HG03097 (cell line): Measurements from ENCODE around the gene ATP5ME.
"Not testable (repeated sequence)": the region's sequence is repeated elsewhere in the genome, so short reads cannot be mapped to it uniquely, and the experiment has no call there.

Source experiments
- ATAC-seq: cut with Tn5 transposase; IDR thresholded peaks from one replicate; pipeline ENCODE4 v1.9.1; 2021; ENCODE audit not compliant: unreplicated experiment, low FRiP score

ATP5ME gene

GRCh38 chr4:674172-675035, at the start of gene ATP5ME, which contains the start of gene MYL5:
ATP5ME (minus strand) TSS chr4:674276; CDS start chr4:674247, 29 bp downstream.
MYL5 (plus strand) TSS chr4:674542; CDS start chr4:678027, 3,485 bp downstream.
- ATAC-seq = peak; percentile 85

GRCh38 chr4:722851-723360, 48.8 kb upstream of the ATP5ME start:
- no peak for ATAC-seq

DNA sequence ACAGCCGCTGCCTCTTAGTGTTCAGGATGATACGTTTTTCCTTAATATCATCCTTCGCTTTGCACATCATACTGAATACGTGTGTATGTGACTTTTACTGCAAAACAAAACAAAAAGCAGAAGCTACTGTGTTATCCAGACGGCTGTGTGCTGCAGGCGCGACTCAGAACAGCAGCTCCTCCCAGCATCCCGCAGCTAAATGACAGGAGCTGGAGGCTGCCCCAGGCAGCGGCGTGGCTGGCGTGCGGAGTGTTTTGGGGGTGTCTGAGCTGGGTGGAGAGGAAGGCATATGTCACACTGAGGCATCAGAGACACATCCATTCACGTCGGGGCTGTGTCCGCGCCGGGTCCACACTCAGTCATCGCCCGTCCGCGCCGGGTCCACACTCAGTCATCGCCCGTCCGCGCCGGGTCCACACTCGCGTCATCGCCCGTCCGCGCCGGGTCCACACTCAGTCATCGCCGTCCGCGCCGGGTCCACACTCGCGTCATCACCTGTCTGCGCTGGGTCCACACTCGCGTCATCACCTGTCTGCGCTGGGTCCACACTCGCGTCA, 48.2 kb upstream of the ATP5ME start:
- no peak for ATAC-seq

DNA sequence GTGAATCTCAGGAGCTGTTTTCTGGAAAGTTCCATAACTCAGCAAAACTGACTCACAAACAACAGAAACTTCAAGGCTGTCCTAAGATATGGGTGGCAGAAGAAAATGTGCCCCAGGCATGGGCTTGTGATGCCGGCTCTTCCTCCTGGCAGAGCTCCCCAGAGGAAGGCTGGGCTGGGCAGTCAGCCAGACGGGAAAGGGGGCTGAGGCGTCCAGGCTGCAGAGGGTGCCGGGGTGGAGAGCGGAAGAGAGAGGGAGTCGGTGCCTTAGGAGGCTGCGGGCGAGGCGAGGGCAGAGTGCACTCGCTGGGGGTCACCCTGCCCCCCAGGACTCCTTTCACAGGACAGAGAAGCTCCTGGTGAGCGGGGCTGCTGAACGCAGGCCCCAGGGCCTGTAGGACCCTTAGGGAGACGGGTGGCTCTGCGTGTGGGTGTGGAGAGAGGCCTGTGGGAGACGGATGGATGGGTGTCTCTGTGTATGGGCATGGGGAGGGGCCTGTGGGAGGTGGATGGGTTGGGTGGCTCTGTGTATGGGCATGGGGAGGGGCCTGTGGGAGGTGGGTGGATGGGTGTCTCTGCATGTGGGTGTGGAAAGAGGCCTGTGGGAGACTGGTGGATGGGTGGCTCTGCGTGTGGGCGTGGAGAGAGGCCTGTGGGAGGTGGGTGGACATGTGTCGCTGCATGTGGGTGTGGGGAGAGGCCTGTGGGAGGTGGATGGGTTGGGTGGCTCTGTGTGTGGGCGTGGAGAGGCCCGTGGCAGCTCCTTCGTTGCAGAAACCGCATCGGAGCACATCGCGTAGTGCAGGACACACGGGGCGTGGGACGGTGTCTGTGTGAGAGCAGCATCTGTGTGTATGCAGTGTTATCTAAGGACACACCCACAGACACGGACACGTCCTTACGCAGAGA, 47.4 kb upstream of the ATP5ME start:
- ATAC-seq = no peak

DNA sequence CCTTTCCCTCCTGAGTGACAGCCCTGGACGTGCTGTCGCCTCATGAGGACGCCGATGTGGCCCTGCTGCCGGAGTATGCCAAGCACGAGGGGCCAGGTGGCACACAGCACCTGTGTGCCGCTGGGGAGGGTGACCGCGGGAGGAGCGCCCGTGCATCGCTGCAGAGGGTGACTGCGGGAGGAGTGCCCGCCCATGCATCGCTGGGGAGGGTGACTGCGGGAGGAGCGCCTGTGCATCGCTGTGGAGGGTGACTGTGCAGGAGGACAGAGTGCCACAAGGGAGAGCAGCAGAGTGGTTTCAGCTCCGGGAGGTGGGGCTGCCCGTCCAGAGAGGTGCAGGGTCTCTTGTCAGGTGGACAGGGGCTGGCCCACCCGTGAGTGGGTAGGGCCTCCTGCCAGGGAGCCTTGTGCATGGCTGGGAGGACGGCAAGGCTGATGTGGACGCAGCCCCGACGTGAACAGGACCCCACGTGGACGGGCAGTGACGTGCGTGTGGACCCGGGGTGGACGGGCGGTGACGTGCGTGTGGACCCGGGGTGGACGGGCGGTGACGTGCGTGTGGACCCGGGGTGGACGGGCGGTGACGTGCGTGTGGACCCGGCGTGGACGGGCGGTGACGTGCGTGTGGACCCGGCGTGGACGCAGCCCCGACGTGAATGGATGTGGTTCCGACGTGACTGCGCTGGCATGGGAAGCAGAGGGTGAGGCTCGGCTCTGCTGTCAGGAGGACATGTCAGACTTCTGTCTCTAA, 46.2 kb upstream of the ATP5ME start:
- no peak for ATAC-seq

DNA sequence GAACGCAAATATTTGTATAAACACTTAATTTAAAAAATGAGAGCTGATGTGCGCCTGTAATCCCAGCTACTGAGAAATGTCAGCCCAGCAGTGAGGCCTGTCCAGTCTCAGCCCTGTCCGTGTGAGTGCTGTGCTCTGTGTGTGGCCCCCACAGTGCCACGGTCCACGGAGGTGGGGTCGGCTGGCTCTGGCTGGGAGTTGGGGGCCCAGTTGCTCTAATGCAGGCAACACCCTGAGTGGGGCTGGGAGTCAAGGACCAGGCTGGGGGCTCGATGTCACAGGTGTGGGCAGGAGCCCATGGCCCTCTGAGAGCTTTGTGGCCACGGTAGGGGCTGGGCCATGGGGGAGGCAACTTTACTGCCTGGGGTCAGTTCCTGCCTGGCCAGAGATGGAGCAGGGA, 44.4 kb upstream of the ATP5ME start:
- no peak for ATAC-seq

GRCh38 chr4:717601-718320, 43.7 kb upstream of the ATP5ME start:
- ATAC-seq = no peak

DNA sequence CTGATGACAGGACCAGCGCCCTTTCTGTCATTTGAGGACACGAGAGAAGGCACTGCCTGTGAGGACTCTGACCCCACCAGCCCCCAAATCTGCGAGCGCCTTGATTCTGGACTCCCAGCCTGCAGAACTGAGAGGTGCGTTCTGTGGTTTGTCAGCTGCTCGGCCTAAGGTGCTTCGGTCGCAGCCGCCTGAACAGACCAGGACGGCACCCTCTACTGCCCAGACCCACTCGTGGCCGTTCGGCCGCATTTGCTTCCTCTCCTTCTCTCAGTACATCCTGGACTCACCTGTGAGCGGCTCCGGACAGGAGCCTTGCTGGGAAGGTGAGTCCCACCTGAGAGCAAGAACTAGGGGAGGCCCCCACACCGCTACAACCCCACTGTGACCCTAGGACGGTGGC, 40.0 kb upstream of the ATP5ME start:
- no peak for ATAC-seq

- ATAC-seq = no peak
These were observed 39.0 kb upstream of the ATP5ME start for GRCh38 chr4:712916-713632.

DNA sequence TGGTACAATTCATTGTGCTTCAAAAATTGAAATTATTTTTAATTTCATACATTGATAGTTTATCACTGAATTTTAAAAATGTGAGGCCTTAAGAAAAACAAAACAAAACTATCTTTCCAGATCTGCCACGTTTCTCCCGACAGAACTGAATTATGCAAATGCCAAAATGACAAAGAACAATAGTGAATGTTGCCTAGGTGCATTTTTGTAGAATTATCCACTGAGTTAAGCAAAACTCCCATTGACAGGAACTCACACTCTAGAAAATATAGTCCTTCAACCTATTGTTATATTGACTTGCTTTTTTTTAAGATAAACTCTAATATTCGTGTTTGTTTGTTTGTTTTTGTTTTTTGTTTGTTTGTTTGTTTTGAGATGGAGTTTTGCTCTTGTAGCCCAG, 38.0 kb upstream of the ATP5ME start:
- ATAC-seq = no peak

DNA sequence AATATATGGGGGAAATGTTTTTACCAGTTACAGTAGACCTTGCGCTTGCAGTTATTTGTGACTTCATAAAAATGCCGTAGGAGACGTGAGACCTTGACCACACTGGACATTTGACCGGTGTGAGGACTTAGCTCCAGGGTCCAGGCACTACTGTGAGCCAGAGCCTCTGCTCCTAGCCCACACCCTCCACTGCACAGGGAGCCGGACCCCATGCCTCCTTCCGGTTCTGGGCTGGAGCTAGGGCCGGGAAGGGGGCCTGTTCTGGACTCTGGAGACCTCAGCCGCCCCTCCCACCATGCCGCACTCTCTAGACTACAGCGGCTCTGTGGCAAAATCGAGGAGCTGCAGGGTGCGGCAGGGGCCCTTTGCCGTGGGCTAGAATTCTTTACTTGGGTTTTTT, 36.8 kb upstream of the ATP5ME start:
- ATAC-seq = no peak

GRCh38 chr4:710116-710515, 36.0 kb upstream of the ATP5ME start:
- no peak for ATAC-seq

- no peak for ATAC-seq
These were observed 35.3 kb upstream of the ATP5ME start for GRCh38 chr4:709348-709747.

DNA sequence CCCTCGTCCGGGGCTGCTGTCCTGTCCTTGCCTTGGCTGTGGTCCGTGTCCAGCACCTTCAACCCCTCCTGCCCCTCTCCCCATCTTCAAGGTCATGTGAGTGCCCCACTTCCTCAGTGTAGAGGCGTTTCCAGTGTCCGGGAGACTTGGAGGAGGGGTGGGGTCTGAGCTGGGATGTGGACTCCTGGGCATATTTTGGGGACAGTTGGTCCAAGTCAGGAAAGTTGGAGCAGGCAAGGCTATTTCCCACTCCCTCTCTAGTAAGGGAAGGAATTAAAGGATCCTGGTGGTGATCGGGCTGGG, 34.5 kb upstream of the ATP5ME start:
- no peak for ATAC-seq

DNA sequence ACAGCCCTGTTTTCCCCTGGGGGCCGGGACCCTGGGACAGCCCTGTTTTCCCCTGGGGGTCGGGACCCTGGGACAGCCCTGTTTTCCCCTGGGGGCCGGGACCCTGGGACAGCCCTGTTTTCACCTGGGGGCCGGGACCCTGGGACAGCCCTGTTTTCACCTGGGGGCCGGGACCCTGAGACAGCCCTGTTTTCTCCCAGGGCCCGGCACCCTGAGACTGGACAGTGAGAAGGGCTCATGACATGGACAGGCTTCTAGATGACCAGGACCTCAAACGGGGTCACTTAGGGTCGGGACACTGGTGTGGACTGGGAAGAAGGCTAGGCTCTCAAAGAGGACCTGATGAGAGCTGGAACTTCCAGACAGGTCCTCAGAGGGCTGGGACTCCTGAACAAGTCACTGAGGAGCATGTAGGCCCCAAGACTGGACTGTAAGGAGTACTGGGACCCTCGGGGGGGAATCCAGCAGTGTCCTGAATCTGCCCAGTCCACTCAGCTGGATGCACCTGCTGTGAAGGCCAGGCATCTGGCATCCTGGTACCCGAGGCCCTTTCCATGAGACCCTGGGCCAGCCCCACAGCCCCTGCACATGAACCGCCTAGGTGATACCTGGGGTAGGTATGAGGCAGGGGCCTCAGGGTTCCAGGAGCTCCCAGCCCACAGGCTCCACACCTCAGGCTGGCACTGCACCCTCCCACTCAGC, 34.0 kb upstream of the ATP5ME start:
- ATAC-seq = no peak

DNA sequence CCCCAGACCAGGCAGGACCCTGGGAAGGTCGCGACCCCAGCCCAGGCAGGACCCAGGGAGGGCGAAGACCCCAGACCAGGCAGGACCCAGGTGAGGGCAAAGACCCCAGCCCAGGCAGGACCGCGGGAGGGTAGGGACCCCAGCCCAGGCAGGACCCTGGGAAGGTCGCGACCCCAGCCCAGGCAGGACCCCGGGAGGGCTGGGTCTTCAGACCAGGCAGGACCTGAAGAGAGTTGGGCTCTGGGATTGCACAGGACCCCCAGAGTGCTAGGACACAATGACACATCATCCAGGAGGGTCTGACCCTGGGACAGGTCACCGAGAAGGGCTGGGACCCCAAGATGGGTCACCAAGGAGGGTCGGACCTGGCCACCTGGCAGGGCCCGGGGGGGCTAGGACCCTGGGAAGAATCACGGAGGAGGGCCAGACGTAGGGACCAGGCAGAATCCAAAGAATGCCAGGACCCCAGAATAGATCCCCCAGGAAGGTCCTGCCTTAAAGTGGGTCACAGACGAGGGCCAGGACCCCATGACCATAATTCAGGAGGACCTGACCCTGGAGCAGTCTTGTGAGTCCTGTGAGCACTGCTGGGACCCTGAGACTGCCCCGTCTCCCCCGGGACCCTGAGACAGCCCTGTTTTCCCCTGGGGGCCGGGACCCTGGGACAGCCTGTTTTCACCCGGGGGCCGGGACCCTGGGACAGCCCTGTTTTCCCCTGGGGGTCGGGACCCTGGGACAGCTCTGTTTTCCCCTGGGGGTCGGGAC, 32.9 kb upstream of the ATP5ME start:
- no peak for ATAC-seq

GRCh38 chr4:706083-706633, 32.1 kb upstream of the ATP5ME start:
- not testable (repeated sequence) for ATAC-seq
